Measurements from ENCODE around the gene CACFD1. TPM values are rescaled to one million over a fixed set of nuclear protein-coding genes. Genes with fewer than 3 reads are reported as not detected.
A peak's percentile ranks its signal among the peaks of the same experiment; 100 is the strongest.

Gene CACFD1
- polyA plus RNA-seq (2013), result 7.8 and 8.7 TPM in 2 replicates

DNA sequence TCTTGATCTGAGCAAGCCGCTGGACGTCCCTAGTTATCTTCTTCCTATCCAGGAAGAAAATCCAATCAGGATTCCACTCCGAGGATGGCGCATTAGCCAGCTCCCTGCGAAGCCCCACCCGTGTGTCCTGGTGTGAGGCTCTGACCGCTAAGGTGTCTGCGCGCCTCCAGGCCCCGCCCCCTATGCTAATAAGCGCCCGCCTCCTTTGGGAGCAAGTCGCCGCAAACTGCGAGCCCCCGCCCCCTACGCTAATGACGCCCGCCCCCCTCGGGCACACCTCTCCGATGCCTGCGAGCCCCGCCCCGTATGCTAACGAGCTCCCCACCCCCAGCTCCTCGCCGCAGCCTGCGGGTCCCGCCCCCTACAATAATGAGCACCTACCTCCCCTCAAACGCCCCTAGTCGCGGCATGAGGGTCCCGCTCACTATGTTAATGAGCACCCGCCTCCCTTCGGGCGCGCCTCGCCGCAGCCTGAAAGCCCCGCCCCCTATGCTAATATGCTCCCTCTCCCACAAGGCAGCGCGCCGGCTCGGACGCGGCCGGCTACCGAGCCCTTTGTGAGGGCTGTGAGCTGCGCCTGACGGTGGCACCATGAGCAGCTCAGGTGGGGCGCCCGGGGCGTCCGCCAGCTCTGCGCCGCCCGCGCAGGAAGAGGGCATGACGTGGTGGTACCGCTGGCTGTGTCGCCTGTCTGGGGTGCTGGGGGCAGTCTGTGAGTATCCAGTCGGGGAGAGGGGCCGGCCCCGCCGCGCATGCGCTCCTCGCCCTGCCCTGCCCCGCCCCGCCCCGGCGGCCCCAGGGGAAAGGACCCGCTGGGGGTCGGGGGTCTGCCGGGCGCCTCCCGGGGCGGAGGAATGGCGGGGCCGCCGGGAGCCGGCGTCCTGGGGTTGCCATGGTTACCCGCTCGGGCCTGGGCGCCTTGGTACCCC, at the start of gene CACFD1:
CACFD1 (plus strand) TSS at position 503 of the 929 bp plus-strand sequence; CDS start at position 592, 89 bp downstream.
- Histone ChIP-seq H4K8ac (ENCODE audit: low read depth, low read length) (peak within 1 kb of the TSS; percentile 94), H3K9ac (ENCODE audit: low read length) (peak within 1 kb of the TSS; percentile 95), H3K4ac (ENCODE audit: low read depth, low read length) (peak within 1 kb of the TSS; percentile 71), H3K79me2 (ENCODE audit: control insufficient read depth, insufficient read depth, low read length, poor library complexity) (peaks cover 2% of the 10 kb centered on the region), H4K91ac (ENCODE audit: low read depth, low read length) (peak within 1 kb of the TSS; percentile 97), H3K79me1 (ENCODE audit: low read length) (peaks cover 5% of the 10 kb centered on the region), H2BK5ac (ENCODE audit: low read depth, low read length, poor library complexity) (peak within 1 kb of the TSS; percentile 93), H2AFZ (ENCODE audit: insufficient read depth, low read length, poor library complexity) (peak within 1 kb of the TSS; percentile 96), H3K14ac (ENCODE audit: low read length) (peak within 1 kb of the TSS; percentile 97), H4K12ac (ENCODE audit: low read depth, low read length) (peak within 1 kb of the TSS; percentile 88), H3K4me3 (ENCODE audit: low read depth, low read length) (peak within 1 kb of the TSS; percentile 92), H3K4me1 (ENCODE audit: control insufficient read depth in 1 of 2, insufficient read depth in 2 of 2, low read length in 2 of 2) (peaks cover 5 to 10% of the 10 kb centered on the region in 2 experiments), H3K27me3 (ENCODE audit: insufficient read depth, low read length) (no peaks in the 10 kb centered on the region), H2BK12ac (ENCODE audit: low read length) (peak within 1 kb of the TSS; percentile 63), H3K27ac (ENCODE audit: low read depth, low read length) (peak within 1 kb of the TSS; percentile 91), H2BK120ac (ENCODE audit: insufficient read depth, low read length, poor library complexity) (peak within 1 kb of the TSS; percentile 79), H3K36me3 (ENCODE audit: control insufficient read depth in 1 of 2, insufficient read depth in 2 of 2, low read length in 2 of 2) (peaks cover 2 to 3% of the 10 kb centered on the region in 2 experiments), H2AK5ac (ENCODE audit: low read length) (no peak within 1 kb of the TSS), H3K4me2 (ENCODE audit: low read length) (peak within 1 kb of the TSS; percentile 80), H3K23ac (ENCODE audit: low read length) (no peak within 1 kb of the TSS), H3K9me3 (ENCODE audit: insufficient read depth, low read depth, low read length) (no peaks in the 10 kb centered on the region), H3K18ac (ENCODE audit: low read length) (peak within 1 kb of the TSS; percentile 98)
- WGBS (ENCODE audit: extremely low coverage, insufficient coverage, insufficient read length), result no CpG with 5 or more reads among the region's 86 CpGs
- peak; percentile 95 to 96 for DNase-seq

DNA sequence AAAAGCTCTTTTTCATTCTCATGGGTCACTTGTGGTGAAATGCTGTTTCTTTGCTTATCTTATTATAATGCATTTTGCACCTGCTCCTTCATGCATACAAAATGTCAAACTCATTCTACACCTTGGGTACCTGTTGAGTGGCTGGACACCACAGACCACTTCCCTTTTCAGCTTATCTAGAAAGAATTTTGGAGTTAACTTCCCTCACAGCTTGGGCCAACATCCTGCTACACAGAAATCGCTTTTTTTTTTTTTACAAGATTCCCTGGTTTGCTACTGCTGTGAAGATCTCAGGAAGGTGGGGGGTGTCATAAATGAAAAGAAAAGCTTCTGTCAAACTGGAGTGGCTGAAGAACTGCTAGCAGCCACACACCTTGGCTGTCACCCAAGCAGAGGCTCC, 44.6 kb upstream of the CACFD1 start:
- no peak overlapping the region for H4K12ac ChIP-seq (ENCODE audit: low read depth, low read length)
- no peak overlapping the region for H4K8ac ChIP-seq (ENCODE audit: low read depth, low read length)
- no peak overlapping the region for H3K4me3 ChIP-seq (ENCODE audit: low read depth, low read length)
- H3K27ac ChIP-seq (ENCODE audit: low read depth, low read length), result no peak overlapping the region
- H3K9ac ChIP-seq (ENCODE audit: low read length), result no peak overlapping the region
- H2AK5ac ChIP-seq (ENCODE audit: low read length), result no peak overlapping the region
- peaks cover 9% of the 10 kb centered on the region for H3K79me2 ChIP-seq (ENCODE audit: control insufficient read depth, insufficient read depth, low read length, poor library complexity)
- WGBS (ENCODE audit: extremely low coverage, insufficient coverage, insufficient read length), result no CpG with 5 or more reads among the region's 1 CpG
- H2BK12ac ChIP-seq (ENCODE audit: low read length), result no peak overlapping the region
- H4K91ac ChIP-seq (ENCODE audit: low read depth, low read length), result no peak overlapping the region
- H3K79me1 ChIP-seq (ENCODE audit: low read length), result peaks cover 8% of the 10 kb centered on the region
- no peak for DNase-seq
- no peak overlapping the region for H2BK120ac ChIP-seq (ENCODE audit: insufficient read depth, low read length, poor library complexity)
- peaks cover 41 to 49% of the 10 kb centered on the region in 2 experiments for H3K36me3 ChIP-seq (ENCODE audit: control insufficient read depth in 1 of 2, insufficient read depth in 2 of 2, low read length in 2 of 2)
- H3K9me3 ChIP-seq (ENCODE audit: insufficient read depth, low read depth, low read length), result no peaks in the 10 kb centered on the region
- no peak overlapping the region for H3K4me2 ChIP-seq (ENCODE audit: low read length)
- H3K23ac ChIP-seq (ENCODE audit: low read length), result no peak overlapping the region
- no peak overlapping the region for H3K14ac ChIP-seq (ENCODE audit: low read length)
- H3K4ac ChIP-seq (ENCODE audit: low read depth, low read length), result no peak overlapping the region
- H3K18ac ChIP-seq (ENCODE audit: low read length), result no peak overlapping the region
- peaks cover 6 to 9% of the 10 kb centered on the region in 2 experiments for H3K4me1 ChIP-seq (ENCODE audit: control insufficient read depth in 1 of 2, insufficient read depth in 2 of 2, low read length in 2 of 2)
- H2BK5ac ChIP-seq (ENCODE audit: low read depth, low read length, poor library complexity), result no peak overlapping the region
- H3K27me3 ChIP-seq (ENCODE audit: insufficient read depth, low read length), result no peaks in the 10 kb centered on the region
- H2AFZ ChIP-seq (ENCODE audit: insufficient read depth, low read length, poor library complexity), result no peak overlapping the region

DNA sequence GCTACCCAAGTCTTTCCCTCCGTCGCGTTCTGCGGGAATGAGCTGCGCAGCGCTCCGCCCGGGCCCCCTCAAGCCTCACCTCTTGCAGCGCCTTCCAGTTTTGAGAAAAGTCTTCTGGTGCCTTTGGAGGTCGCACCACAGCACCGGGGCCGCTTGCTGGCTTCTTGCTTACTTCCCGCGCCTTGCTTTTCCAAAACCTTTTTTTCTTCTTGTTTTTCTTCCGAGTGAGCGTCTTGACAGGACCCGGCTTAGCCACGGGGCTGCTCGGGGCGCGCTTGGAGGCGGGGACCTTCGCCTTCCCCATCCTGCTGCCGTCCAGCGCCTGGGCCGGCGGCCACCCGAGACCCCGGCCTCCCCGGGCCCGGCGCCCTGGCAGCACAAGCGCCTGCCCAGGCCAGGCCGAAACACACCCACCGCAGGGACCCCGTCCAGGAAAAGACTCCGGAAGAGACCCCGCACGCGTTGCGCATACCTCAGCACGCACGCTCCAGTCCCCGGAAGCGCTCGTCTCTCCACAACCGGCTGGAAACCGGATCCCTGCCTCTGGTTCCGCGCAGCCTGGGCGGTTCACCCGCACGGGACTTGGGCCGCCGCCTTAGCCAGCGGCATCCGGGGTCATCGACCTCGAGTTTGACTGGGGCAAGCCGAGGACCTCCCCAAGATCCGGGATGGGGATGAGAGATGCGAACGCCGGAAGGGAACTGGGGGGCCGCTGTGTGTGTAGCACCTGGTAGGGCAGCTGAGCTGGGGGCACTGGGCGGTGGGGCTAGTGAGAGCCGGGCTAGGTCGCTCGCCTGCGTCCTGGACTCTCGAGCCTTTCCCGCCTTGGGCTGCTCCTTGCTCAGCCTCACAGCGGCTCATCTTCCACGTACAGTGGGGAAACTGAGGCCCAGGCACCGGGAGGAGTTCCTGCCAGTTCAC, 42.0 kb upstream of the CACFD1 start, which contains the start of gene REXO4:
REXO4 (minus strand) TSS at position 470 of the 921 bp plus-strand sequence; CDS start at position 304, 166 bp downstream.
- H4K12ac ChIP-seq (ENCODE audit: low read depth, low read length), result peak within 1 kb of the TSS; percentile 97
- peak within 1 kb of the TSS; percentile 100 for H2AFZ ChIP-seq (ENCODE audit: insufficient read depth, low read length, poor library complexity)
- H3K4ac ChIP-seq (ENCODE audit: low read depth, low read length), result peak within 1 kb of the TSS; percentile 99
- peak within 1 kb of the TSS; percentile 78 for H2BK5ac ChIP-seq (ENCODE audit: low read depth, low read length, poor library complexity)
- peak within 1 kb of the TSS; percentile 77 for H3K9ac ChIP-seq (ENCODE audit: low read length)
- H2BK120ac ChIP-seq (ENCODE audit: insufficient read depth, low read length, poor library complexity), result peak within 1 kb of the TSS; percentile 96
- peak within 1 kb of the TSS; percentile 66 for H3K27ac ChIP-seq (ENCODE audit: low read depth, low read length)
- peak within 1 kb of the TSS; percentile 98 for H2AK5ac ChIP-seq (ENCODE audit: low read length)
- peaks cover 8% of the 10 kb centered on the region for H3K79me1 ChIP-seq (ENCODE audit: low read length)
- H3K14ac ChIP-seq (ENCODE audit: low read length), result peak within 1 kb of the TSS; percentile 98
- peaks cover 6 to 9% of the 10 kb centered on the region in 2 experiments for H3K4me1 ChIP-seq (ENCODE audit: control insufficient read depth in 1 of 2, insufficient read depth in 2 of 2, low read length in 2 of 2)
- peak within 1 kb of the TSS; percentile 71 for H3K4me2 ChIP-seq (ENCODE audit: low read length)
- H3K4me3 ChIP-seq (ENCODE audit: low read depth, low read length), result peak within 1 kb of the TSS; percentile 77
- peaks cover 20 to 26% of the 10 kb centered on the region in 2 experiments for H3K36me3 ChIP-seq (ENCODE audit: control insufficient read depth in 1 of 2, insufficient read depth in 2 of 2, low read length in 2 of 2)
- H2BK12ac ChIP-seq (ENCODE audit: low read length), result peak within 1 kb of the TSS; percentile 42
- H3K27me3 ChIP-seq (ENCODE audit: insufficient read depth, low read length), result no peaks in the 10 kb centered on the region
- H3K9me3 ChIP-seq (ENCODE audit: insufficient read depth, low read depth, low read length), result no peaks in the 10 kb centered on the region
- no CpG with 5 or more reads among the region's 75 CpGs for WGBS (ENCODE audit: extremely low coverage, insufficient coverage, insufficient read length)
- peak within 1 kb of the TSS; percentile 97 for H3K18ac ChIP-seq (ENCODE audit: low read length)
- peak within 1 kb of the TSS; percentile 92 for H4K91ac ChIP-seq (ENCODE audit: low read depth, low read length)
- DNase-seq, result peak; percentile 61 to 83
- no peak within 1 kb of the TSS for H3K23ac ChIP-seq (ENCODE audit: low read length)
- peaks cover 9% of the 10 kb centered on the region for H3K79me2 ChIP-seq (ENCODE audit: control insufficient read depth, insufficient read depth, low read length, poor library complexity)
- peak within 1 kb of the TSS; percentile 100 for H4K8ac ChIP-seq (ENCODE audit: low read depth, low read length)

DNA sequence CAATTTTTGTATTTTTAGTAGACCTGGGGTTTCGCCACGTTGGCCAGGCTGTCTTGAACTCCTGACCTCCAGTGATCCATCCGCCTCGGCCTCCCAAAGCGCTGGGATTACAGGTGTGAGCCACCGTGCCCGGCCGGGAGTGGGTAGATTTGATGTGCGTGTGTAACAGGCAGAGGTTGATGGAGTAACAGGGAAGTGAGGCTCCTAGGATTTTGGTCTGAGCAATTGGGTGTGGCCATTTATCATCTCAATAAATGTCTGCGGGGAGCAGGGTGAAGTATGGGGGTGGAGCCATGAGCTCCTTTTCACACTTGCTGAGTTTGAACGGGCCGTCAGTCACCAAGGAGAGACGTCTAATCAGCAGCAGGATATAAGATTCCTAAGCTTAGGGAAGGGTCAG, 40.8 kb upstream of the CACFD1 start:
- Histone ChIP-seq H3K9ac (ENCODE audit: low read length) (no peak overlapping the region), H3K18ac (ENCODE audit: low read length) (no peak overlapping the region), H3K14ac (ENCODE audit: low read length) (no peak overlapping the region), H2BK5ac (ENCODE audit: low read depth, low read length, poor library complexity) (no peak overlapping the region), H3K4me1 (ENCODE audit: control insufficient read depth in 1 of 2, insufficient read depth in 2 of 2, low read length in 2 of 2) (peaks cover 6 to 9% of the 10 kb centered on the region in 2 experiments), H4K91ac (ENCODE audit: low read depth, low read length) (no peak overlapping the region), H2AFZ (ENCODE audit: insufficient read depth, low read length, poor library complexity) (no peak overlapping the region), H2BK12ac (ENCODE audit: low read length) (no peak overlapping the region), H3K4me3 (ENCODE audit: low read depth, low read length) (no peak overlapping the region), H3K36me3 (ENCODE audit: control insufficient read depth in 1 of 2, insufficient read depth in 2 of 2, low read length in 2 of 2) (peaks cover 10 to 17% of the 10 kb centered on the region in 2 experiments), H3K23ac (ENCODE audit: low read length) (no peak overlapping the region), H3K79me2 (ENCODE audit: control insufficient read depth, insufficient read depth, low read length, poor library complexity) (peaks cover 9% of the 10 kb centered on the region), H3K27ac (ENCODE audit: low read depth, low read length) (no peak overlapping the region), H3K4ac (ENCODE audit: low read depth, low read length) (no peak overlapping the region), H3K27me3 (ENCODE audit: insufficient read depth, low read length) (no peaks in the 10 kb centered on the region), H2BK120ac (ENCODE audit: insufficient read depth, low read length, poor library complexity) (no peak overlapping the region), H4K8ac (ENCODE audit: low read depth, low read length) (no peak overlapping the region), H3K4me2 (ENCODE audit: low read length) (no peak overlapping the region), H3K9me3 (ENCODE audit: insufficient read depth, low read depth, low read length) (no peaks in the 10 kb centered on the region), H3K79me1 (ENCODE audit: low read length) (peaks cover 8% of the 10 kb centered on the region), H4K12ac (ENCODE audit: low read depth, low read length) (no peak overlapping the region), H2AK5ac (ENCODE audit: low read length) (no peak overlapping the region)
- WGBS (ENCODE audit: extremely low coverage, insufficient coverage, insufficient read length), result no CpG with 5 or more reads among the region's 13 CpGs
- DNase-seq, result no peak
